Activated CD8-positive, alpha-beta memory T cell treated with anti-CD3 and anti-CD28 coated beads, Interleukin-2, amount 50 U/mL, for 48 hours (primary cell): ENCODE results near the gene SPTAN1.
"Not testable (repeated sequence)": the region's sequence is repeated elsewhere in the genome, so short reads cannot be mapped to it uniquely, and the experiment has no call there.

Source experiments
- DNase-seq: peaks from one replicate; pipeline ENCODE4 v3.0.0-alpha.2; 2020

Gene SPTAN1

GRCh38 chr9:128634111-128634510 is 81.7 kb downstream of the SPTAN1 start:
- no peak for DNase-seq

DNA sequence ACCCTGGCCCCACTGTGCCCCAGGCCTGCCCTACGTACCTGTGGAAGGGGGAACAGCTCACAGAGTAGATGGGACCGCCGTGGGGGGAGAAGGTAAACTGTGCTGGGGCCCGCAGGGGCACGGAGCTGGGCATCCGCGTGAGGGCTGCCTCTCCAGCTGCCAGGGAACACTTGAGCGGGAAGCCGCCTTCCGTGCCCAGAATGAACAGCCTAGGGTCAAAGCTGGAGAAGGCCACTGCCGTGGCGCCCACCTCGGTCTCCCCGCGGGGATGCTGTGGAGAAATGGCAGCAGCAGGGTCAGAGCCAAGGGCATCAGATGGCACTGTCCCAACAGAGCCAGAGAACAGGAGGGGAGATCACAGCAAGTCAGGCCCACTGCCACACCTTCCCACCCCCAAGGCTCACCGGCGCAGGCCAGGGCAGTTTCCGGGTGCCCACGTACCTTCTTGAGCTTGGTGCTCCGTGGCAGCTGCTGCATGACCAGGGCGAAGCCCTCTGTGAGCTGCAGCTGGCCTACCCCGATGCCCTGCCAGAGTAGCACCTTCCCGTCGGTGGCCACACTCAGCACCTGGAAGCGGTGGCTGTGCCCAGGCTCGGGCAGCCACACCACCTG is 82.4 kb downstream of the SPTAN1 start:
- no peak for DNase-seq

DNA sequence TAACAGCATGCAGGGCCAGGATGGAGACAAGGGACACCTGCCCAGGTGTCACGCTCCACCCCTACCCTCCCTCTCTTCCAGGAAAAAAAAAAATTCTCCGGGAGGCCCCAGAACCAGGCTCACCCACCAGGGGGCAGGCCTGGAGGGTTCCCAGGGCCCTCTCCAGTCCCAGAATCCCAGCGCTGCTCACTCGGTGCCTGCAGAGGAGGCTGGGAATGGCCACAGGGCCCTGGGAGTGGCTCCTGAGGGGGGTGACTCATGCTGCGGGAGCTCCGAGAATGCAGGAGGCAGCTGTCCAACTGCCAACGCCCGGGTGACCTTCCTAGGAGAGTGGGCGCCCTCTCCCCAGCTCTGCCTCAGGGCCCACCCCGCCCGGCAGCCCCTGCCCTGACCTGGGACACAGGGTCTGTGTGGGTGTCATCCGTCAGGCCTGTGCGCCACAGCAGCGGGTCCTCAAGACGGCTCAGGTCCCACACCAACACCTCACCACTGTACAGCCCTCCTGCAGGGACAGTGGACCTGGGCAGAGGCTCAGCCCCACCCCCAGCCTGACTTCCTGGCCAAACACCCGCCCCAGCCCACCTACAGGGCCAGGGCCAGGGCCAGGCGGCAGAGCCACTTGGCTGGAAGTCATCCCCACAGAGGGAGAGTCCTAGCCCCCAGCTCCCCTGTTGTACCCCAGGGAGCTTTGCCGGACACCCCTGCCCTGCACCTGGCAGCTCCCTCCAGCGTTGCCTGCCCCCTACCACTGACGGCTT is 83.1 kb downstream of the SPTAN1 start:
- DNase-seq, result no peak

GRCh38 chr9:128636024-128636390 is 83.6 kb downstream of the SPTAN1 start:
- DNase-seq, result no peak

GRCh38 chr9:128636556-128637530 is 84.5 kb downstream of the SPTAN1 start:
- DNase-seq, result no peak

DNA sequence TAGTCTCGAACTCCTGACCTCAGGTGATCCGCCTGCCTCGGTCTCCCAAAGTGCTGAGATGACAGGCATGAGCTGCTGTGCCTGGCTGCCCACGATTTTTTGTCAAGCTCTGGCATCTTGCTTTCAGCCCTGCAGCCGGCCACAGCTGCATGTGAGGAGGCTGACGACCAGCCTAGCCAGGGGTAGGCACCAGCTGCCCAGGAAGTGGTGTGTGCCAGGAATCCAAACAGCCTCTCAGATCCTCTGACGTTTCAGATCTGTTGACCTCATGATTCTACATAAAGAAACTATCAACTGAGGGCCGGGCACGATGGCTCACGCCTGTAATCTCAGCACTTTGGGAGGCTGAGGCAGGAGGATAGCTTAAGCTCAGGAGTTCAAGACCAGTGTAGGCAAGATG is 85.3 kb downstream of the SPTAN1 start:
- DNase-seq, result no peak

DNA sequence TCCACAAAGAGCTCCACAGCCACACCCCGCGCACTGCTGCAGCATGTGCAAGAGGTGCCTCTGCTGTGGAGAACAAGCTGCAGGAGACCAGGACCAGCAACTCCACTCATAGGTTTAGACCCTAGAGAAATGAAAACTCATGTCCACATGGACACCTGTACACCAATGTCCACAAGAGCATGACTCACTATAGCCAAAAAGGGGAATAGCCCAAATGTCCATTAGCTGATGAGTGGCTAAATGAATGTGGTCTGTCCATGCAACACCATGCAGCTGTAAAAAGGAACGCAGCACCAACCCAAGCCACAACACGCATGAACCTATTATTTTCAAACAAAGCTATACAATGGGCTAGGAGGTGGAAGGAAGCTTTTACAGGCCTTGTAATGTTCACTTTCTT is 86.2 kb downstream of the SPTAN1 start:
- DNase-seq, result no peak

DNA sequence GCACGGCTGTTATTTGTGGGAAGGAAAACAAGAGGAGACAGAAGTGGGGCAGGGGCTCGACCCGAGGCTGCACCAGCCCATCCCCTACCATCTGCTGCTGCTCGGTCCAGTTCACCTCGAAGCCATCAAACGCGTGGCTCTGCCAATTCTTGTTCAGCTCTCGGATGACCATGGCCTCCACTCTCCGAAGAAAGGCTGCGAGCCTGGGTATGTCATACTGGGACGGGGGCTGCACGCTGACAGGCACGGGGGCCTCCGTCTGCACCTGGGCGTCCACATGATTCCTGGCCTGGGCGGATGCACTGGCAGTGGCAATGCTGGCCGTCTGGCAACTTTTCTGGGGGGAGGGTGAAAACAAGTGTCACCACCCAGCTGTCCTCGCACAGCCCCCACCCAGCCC is 88.2 kb downstream of the SPTAN1 start:
- no peak for DNase-seq

- no peak for DNase-seq
Measured at GRCh38 chr9:128642675-128643245, 90.4 kb downstream of the SPTAN1 start.

GRCh38 chr9:128643519-128644300 is 91.3 kb downstream of the SPTAN1 start:
- DNase-seq, result no peak

- DNase-seq, result peak; percentile 83
Measured at GRCh38 chr9:128648206-128648605, 95.8 kb downstream of the SPTAN1 start.

- DNase-seq, result no peak
Measured at GRCh38 chr9:128651798-128652197, 99.4 kb downstream of the SPTAN1 start.

DNA sequence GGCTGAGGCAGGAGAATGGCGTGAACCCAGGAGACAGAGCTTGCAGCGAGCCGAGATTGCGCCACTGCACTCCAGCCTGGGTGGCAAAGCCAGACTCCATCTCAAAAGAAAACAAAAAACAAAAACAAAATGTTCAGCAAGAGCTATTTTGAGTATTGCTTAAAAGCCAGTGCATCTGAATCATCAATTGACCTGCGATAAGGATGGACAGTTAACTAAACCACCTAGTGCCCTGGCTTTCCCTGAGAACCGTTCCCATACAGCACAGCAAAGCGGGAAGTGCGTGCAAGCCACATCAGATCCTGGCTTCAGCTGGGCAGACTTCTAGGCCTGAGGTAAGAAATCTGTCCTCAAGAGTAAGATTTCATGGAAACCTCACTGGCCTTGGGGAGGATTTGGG is 101.5 kb downstream of the SPTAN1 start:
- DNase-seq, result no peak

DNA sequence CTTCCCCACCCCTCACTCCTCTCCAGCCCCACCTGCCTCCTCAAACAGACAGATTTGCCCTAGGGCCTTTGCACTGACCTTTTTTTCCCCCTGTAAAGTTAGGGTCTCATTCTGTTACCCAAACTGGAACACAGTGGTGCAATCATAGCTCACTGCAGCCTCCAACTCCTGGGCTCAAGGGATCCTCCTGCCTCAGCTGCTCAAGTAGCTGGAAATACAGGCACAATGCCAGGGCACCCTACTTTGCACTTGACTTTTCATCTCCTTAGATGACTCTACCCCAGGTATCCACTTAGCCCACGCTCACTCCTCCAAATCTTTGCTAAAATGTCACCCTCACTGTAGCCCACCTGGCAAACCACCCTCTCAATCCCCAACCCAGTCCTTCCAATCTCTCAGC is 102.1 kb downstream of the SPTAN1 start:
- DNase-seq, result no peak

- peak; percentile 99 for DNase-seq
Measured at GRCh38 chr9:128656416-128657343, 104.3 kb downstream of the SPTAN1 start, which contains the start of gene DYNC2I2. Gene DYNC2I2, minus strand, starts transcription at chr9:128656847. Its CDS starts 121 bp downstream, at chr9:128656726.

DNA sequence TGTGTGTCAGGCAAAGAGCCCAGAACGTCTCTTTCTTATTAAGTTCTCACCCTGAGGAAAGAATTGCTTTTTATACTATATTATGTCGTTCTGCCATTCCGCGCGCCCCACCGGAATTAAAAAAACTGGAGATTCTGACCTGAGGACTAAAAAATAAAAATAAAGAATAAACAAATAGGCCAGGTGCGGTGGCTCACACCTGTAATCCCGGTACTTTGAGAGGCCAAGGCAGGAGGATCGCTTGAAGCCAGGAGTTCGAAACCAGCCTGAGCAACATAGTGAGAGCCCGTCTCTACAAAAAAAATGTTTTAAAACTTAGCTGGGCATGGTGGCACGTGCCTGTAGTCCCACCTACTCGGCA is 104.9 kb downstream of the SPTAN1 start:
- no peak for DNase-seq

GRCh38 chr9:128657796-128658195 is 105.4 kb downstream of the SPTAN1 start:
- DNase-seq, result no peak

DNA sequence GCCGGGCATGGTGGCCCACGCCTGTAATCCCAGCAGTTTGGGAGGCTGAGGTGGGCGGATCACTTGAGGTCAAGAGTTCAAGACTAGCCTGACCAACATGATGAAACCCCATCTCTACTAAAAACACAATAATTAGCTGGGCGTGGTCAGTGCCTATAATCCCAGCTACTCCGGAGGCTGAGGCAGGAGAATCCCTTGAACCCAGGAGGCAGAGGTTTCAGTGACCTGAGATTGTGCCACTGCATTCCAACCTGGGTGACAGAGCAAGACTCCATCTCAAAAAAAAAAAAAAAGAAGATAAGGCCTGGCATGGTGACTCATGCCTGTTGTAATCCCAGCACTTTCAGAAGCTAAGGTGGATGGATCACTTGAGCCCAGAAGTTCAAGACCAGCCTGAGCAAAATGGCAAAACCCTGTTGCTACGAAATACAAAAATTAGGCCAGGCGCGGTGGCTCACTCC is 114.1 kb downstream of the SPTAN1 start:
- DNase-seq, result not testable (repeated sequence)

GRCh38 chr9:128669786-128670185 is 117.4 kb downstream of the SPTAN1 start:
- DNase-seq, result no peak

- DNase-seq, result no peak
Measured at GRCh38 chr9:128675382-128675781, 123.0 kb downstream of the SPTAN1 start.

GRCh38 chr9:128677794-128678193 is 125.4 kb downstream of the SPTAN1 start:
- DNase-seq, result no peak
